Measurements from ENCODE around the gene CYP2W1.
"Not testable (repeated sequence)": the region's sequence is repeated elsewhere in the genome, so short reads cannot be mapped to it uniquely, and the experiment has no call there.

The CYP2W1 gene

DNA sequence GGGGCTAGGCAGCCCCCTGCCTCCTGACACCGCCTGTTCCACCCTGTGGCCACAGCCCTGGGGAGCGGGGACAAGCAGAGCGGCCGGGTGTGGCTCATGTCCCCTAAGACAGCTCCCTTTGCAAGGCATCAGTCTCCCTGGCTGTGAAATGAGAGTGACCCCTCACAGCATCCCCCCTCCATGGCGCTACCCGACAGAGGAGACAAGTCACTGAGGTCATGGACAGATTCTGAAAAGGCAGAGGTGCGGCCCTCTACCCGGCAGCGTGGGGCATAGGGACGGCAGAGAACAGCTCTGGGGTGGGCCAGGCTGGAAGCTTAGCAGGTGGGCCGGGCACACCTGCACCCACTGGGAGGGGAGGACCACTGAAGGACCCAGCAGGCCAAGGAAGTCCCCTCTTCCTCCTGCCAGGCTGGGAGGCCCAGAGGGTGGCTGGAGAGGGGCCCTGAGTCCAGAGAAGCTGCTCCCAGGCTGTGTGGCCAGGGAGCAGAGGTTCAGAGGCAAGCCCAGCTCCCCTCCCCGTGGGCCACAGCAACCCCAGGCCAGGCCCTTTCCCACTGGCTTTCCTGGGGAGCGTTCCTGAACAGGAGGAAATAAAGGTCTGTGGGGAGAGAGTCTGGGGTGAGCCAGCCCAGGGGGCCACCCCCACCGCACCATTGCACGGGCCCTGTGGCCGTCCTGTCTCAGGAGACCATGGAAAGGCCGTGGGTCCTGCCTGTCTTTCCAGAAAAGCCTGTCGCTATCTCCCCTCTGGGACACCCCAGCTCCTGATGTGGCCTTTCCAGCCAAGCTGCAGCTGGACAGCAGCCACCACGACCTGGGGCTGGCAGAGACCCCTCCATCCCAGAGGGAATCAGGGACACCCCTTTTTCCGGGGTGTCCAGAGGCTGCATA is 30.2 kb upstream of the CYP2W1 start:
- DNase-seq, result no peak

DNA sequence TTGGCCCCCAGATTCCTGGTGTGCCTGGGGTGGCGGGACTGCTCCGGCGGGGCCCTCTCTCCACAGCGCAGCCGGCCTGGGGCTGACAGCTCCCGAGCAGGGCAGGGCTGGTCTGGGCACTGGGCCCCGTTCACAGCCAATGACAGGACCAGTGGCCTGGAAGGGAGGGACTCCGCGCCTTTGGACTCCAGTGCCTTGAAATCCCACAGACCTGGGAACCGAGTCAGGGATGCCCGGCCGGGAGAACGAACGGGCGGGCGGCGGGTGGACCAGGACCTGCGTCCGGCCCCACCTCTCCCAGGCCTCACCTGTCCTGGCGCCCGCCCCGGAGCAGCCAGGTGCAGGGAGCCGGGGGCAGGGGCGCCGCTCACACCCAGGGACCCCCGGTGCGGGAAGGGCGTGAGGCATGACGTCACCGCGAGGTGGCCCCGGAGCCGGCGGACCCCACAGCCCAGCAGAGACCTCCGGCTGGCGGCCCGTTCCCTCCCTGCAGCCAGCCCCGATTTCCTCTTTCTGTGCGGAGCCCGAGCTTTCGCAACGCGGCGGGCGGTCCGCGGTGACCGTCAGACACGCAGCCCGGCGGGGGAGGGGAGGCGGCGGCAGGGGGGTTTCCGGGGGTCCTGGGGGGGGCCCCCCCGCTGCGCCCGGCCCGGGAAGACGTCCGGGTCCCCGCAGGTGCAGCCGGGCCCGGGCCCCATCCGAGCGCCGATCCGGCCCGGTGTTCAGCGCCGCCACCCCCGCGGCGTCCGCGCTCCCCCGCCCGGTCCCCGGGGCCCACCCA is 29.2 kb upstream of the CYP2W1 start:
- no peak for DNase-seq

DNA sequence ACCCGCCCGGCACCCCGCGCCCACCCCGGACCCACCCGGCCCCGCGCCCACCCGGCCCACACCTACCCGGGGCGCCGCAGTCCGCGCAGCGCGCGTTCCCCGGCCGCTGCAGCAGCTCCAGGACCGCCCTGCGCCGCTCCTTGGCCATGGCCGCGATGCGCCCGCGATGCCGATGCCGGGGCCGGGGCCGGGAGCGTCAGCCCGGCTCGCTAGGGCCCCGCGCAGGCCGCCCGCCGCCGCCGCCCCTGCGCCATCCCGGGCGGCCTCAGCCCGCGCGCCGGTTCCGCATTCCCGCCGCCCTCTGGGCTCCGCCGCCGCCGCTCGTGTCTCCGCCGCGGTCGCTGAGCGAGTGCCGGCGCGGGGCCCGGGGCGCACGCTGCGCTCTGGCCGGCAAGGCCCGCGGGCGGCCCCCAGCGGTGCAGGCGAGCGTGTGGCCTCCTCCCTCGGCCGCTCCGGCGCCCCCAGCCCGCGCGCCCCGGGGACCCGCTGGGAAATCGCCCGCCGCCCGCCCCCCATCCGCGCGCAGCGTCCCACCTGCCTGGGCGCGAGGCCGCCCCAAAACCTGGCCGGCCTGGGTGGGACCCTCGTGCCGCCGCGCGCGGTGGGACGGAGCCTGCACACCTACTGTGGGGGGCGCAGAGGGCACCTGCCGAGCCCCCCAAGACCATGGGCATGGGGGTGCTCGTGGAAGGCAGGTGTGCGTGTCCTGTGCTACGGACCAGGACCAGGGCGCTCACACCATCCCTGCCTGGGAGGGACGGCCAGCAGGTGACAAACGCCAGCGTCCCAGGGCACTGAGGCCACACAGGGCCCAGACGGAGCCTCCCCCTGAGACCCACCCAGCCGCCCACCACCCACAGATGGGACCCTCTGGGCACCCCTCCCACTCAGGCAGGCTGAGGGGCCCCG is 28.4 kb upstream of the CYP2W1 start, which contains the start of gene ADAP1:
Gene ADAP1 (minus strand): TSS at position 351 of the 909 bp plus-strand sequence. CDS start 203 bp downstream, at position 148.
- no peak for DNase-seq

DNA sequence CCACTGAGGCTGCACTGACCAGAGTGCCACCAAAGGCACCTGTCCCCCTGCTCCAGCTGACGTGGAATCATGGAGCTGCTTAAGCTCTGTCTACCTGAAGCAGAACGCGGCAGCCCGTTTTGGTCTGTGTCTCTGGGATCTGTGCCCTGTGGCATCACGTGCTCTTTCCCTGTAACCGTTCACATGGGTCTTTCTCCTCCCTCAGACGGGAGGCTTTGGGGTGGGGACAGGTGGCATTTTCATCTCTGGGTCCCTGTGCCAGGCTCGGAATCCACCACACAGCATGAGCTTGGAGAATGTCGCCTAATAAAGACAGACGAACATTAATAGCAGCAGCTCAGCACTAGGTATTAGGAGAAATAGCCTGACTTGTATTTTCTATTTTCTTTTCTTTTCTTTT is 26.9 kb upstream of the CYP2W1 start:
- no peak for DNase-seq

DNA sequence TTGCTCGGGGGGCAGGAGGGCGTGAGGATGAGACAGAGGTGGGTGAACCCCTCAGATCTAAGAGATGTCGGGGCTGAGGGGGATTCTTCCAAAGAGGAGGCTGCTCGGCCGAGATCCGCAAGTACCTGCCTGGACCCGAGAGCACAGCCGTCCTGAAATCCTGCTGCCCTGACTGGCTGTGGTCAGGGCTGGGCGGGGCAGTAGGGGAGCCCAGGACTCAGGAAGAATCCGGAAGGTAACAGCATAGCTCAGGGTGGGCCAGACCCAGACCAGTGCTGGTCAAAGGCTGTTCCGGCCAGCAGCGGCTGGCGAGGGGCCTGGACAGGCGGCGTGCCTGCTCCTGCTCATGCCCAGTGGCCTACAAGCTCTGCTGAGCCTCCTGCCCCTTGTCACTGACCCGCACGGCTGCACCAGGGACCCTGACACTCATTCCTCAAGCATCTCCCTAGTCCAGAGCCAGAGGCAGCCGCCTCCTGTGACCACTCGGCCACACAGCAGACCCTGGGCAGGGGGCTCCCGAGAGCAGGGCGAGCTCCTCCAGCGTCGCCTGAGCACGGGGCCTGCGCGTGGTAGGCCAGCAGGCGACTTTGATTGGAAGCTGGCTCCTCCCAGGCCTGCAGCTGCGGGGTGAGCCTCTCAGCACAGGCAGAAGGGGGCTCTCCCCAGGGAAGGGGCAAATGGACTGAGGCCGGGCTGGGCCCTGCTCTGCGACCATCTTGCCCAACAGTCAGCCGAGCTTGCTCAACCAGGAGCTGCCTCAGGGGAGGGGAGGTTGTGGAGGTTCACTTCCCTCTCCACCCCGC is 25.4 kb upstream of the CYP2W1 start:
- DNase-seq, result no peak

DNA sequence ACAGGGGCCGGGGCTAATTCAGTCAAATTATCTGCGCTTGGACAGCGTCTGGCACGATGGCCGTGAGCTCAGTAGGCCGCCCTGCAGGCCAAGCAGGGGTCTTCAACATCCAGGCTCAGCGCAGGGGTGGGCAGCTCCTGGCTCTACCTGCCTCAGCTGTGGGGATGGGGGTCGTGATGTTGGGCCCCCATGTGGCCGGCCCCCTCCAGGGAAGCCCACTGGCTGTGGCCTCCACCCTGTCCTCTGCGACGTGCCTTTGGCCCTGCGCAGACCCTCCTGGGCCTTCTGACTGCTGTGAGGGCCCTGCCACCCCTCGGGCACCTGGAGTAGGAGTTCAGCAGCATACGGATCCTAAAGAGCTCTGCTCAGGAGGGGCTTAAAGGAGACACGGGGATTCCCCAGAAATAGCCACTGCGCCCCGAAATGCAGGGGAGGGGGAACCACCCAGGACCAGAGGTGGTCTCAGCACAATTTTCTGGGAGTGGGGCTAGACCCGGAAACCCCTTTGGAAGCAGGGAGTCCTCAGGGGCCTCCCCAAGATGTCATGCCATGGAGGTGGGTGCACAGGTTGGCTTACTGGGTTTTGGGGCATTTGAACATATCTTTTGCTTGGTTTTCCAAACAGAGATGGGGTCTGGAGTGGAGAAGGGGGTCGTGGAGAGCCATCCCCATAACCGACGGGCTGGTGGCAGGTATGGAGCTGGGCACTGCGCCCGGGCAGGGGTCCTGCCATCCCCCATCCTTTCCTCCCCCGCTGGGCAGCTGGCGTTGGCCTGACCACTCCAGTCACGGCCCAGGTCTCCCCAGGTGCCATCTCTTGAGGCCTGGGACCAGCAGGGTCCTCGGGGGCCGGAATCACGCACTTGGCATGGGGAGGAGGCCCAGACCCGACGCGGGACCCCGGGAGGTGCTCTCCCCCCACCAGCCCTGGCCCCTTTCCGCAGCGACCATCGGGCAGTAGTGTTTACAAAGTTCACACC is 24.5 kb upstream of the CYP2W1 start:
- no peak for DNase-seq

DNA sequence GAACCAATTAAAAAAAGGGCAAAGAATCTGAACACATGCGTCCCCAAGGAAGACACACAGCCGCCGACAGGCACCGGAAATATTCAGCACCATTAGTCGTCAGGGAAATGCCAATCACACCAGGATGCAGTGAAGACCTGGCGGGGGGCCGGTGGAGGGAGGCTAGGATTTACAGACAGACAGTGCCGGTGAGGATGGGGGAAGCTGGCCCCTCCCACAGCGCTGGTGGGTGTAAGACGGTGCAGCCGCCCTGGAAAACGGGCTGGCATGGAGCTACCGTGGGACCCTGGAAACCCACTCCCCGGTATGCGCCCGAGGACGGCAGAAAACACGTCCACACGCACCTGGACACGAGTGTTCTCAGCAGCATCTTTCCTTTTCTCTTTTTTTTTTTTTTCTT is 23.7 kb upstream of the CYP2W1 start:
- DNase-seq, result no peak

DNA sequence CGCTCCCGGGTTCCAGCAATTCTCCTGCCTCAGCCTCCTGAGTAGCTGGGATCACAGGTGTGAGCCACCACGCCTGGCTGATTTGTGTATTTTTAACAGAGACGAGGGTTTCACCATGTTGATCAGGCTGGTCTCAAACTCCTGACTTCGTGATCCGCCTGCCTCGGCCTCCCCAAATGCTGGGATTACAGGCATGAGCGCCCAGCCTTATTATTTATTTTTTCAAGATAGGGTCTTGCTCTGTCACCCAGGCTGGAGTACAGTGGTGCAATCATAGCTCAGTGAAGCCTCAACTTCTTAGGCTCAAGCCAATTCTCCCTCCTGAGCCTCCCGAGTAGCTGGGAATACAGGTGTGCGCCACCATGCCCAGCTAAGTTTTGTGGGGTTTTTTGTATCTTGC is 23.2 kb upstream of the CYP2W1 start:
- DNase-seq, result not testable (repeated sequence)

DNA sequence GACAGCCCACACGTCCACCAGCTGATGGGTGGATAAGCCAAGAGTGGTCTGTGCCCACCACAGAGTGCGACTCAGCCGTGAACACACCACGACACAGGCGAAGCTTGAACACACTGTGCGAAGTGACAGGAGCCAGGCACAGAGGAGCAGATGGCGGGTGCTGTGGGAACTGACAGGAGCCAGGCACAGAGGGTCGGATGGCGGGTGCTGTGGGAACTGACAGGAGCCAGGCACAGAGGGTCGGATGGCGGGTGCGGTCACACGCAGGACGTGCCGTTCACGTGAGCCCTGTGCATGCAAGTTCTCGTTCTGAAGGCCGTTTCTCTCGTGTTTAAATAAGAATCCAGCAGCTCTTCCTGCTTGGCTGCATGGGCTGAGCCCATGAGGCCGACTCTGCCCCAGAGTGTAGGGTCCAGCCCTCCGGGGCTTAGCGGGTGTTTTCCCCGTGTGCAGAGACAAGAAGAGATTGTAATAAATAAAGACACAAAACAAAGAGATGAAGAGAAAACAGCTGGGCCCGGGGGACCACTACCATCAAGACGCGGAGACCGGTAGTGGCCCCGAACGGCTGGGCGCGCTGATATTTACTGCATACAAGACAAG is 22.6 kb upstream of the CYP2W1 start:
- no peak for DNase-seq

DNA sequence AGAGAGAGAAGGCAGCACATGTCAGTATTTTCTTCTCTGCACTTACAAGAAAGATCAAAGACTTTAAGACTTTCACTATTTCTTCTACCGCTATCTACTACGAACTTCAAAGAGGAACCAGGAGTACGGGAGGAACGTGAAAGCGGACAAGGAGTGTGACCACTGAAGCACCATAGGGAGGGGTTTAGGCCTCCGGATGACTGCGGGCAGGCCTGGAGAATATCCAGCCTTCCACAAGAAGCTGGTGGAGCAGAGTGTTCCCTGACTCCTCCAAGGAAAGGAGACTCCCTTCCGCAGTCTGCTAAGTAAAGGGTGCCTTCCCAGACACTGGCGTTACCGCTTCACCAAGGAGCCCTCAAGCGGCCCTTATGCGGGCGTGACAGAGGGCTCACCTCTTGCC is 22.0 kb upstream of the CYP2W1 start:
- DNase-seq, result not testable (repeated sequence)

DNA sequence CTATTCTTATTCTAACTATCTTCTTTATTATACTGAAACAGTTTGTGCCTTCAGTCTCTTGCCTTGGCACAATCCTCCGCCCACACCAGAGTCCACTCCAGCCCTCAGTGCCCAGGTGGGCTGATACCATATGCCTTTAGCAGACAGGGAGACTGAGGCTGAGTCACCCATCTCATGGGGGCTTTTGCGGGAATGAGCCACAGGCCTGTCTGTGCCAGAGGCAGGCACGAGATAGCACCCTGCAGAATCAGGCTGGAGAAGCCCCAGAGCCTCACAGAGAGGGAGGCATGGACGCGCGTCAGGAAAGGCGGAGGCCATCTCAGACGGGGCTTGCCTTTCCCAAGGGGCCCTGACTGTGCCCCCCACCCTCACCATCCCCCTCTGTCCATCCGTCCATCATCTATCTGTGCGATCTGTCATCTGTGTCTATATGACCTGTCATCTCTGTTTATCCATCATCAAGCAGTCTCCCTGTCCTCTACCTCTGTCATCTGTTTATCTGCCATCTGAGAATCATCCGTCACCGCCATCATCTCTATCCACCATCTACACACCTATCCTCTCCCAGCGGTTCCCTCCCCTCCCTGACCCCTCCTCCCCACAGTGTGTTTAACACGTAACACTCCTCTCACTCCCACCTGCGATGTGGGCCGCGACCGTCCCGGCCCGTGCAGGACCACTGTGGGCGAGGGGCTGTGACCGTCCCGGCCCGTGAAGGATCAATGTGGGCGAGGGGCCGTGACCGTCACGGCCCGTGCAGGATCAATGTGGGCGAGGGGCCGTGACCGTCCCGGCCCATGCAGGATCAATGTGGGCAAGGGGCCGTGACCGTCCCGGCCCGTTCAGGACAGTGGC is 21.2 kb upstream of the CYP2W1 start:
- DNase-seq, result no peak

DNA sequence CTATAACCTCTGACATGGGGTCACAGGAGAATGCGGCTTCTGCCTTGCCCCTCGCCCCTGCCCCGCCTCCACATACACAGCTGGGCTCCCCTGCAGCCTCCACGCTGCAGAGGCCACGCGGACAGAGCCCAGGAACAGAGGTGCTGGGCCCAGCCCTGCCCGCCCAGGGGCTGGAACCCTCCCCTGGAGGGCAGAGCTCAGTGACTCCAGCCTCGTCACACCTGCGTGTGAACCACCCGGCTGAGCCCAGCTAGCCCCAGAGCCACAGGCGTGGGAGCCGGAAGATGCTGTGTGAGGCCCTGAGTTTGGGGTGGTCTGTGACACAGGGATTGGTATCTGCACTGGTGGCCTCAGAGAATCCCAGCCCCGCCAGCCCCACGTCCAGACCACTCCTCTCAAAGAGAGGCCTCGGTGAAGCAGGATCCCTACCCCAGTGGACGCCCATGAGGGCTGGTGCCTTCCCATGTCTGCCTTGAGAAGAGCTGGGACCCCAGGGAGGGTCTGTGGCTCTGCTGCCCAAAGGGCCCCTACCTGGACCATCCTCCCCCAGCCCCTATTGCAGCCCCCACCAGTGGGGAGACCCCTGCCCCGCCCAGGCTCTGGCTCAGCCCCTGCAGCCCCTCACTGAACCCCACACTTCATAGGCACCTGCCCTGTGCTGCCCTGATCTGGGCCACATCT is 20.4 kb upstream of the CYP2W1 start:
- no peak for DNase-seq

DNA sequence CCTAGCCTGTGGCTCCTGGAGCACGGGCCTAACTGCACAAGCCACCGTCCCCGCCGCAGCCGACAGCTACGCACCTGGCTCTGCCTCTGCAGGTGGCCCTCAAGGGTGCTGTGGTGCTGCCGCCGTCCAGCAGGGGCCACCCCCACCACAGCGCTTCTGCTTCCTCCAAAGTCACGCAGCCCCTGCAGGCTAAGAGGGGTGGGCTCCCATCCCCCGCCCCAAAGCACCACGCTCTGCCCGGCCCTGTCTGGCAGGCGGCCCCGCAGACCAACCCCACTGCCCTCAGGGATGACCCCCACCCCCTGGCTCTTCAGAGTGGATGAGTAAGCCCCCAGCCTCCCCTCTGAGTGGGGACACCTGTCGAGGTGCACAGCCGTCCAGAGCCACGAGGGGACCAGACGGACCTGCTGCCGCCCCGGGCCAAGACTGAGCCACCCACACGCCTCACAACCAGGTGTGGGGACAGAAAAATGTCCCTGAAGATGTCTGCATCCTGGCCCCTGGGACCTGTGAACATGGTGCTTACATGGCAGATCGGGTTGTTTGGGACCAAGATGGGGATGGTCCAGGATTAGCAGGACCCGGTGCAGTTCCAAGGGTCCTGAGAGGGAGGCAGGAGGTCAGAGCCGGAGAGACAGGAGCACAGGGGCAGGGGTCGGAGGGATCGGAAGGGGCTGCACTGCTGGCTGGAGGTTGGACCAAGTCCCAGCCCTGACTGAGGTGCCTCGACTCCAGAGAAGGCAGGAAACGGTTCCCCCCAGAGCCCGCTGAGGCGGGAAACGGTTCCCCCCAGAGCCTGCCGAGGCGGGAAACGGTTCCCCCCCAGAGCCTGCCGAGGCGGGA is 19.5 kb upstream of the CYP2W1 start:
- DNase-seq, result no peak

DNA sequence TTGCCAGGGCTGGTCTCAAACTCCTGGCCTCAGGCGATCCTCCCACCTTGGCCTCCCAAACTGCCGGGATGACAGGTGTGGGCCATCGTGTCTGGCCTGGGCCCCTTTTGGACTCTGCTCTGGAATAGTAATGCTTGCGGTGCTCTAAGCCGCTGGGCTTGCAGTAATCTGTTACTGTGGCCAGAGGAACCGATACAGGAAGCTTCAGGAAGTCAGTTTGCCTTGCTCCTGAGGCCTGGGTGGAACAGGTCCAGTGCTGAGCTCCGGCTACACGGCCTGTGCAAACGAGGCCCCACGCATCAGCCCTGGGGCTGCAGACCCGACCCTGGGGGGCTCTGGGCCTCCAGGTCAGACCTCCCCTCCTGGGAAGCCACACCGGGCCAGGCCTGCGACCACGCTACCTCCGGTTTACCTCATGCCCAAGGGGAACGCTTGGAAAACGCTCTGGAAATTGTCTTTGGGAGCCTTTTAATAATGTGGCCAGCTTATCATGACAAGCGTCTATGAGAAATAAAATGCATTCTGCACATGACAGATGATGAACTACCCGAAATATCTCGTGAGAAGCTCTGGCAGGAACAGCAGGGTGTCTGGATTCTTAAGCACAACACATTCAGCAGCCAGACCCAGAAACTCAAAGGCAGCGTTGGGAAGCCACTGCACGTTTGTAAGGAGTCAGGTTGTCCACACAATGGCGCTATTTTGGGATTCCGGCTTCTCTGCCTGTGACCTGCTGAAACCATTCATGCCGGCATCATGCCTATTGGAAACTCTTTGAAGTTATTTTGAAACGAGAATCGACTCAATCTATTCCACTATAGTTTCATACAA is 18.4 kb upstream of the CYP2W1 start:
- DNase-seq, result no peak

DNA sequence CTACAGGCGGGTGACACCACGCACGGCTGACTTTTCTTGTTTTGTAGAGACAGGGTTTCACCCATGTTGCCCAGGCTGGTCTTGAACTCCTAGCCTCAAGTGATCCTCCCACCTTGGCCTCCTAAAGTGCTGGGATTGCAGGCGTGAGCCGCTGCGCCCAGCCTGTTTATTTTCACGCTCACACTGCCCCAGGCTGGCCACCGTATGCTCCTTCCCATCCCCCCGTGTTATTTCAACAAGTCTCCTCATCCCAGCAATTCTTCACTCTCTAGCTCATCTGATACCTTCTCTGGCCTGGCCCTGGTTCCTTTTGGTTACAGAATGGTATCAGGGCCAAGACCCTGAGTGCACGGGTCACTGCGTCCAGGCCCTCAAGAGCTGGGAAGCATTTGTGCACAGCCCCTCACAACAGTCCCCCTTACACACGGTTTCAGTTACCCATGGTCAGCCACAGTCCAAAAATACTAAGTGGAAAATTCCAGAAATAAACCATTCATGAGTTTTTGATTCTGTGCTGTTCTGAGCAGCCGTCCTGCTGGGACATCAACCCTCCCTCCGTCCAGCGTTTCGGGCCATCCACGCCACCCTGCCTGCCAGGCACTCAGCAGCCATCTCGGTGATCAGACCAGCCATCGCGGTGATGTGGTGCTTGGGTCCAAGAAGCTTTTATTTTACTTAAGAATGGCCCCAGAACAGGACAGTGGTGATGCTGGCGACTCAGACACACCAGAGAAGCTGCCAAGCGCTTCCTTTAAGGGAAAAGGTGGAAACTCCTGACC is 16.5 kb upstream of the CYP2W1 start:
- DNase-seq, result no peak
